Neuron (in vitro differentiated cells): ENCODE measurements around the gene NKAPD1.
"Not testable (repeated sequence)": the region's sequence is repeated elsewhere in the genome, so short reads cannot be mapped to it uniquely, and the experiment has no call there.

Experiments used
- H2AFZ ChIP-seq: one replicate; pipeline ENCODE4 v1.6.1; 2013; ENCODE audit warnings: low read depth, mild to moderate bottlenecking, inconsistent platforms, low read length, moderate library complexity
- H3K27me3 ChIP-seq: one replicate; pipeline ENCODE4 v1.6.1; 2013; ENCODE audit warnings: low read length; ENCODE audit not compliant: insufficient read depth
- H3K36me3 ChIP-seq: one replicate; pipeline ENCODE4 v1.6.1; 2013; ENCODE audit warnings: low read length; ENCODE audit not compliant: insufficient read depth
- H3K4me1 ChIP-seq: one replicate; pipeline ENCODE4 v1.6.1; 2013; ENCODE audit warnings: low read length; ENCODE audit not compliant: insufficient read depth
- H3K4me3 ChIP-seq: 2 replicates; pipeline ENCODE4 v1.5.1; 2013; ENCODE audit warnings: mild to moderate bottlenecking, low read length, moderate library complexity
- H3K9me3 ChIP-seq: one replicate; pipeline ENCODE4 v1.6.1; 2013; ENCODE audit warnings: low read length

NKAPD1 gene, protein sequence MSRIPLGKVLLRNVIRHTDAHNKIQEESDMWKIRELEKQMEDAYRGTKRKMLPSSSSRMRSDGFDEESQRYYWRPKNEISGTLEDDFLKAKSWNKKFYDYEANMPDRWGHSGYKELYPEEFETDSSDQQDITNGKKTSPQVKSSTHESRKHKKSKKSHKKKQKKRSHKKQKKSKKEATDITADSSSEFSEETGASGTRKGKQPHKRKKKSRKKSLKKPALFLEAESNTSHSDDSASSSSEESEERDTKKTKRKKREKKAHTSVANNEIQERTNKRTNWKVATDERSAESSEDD

GRCh38 chr11:112073941-112074811 is at the start of gene NKAPD1, which contains the start of gene PIH1D2:
Gene NKAPD1, plus strand, starts transcription at chr11:112074299. Its CDS starts 1,276 bp downstream, at chr11:112075575.
Gene PIH1D2, minus strand, starts transcription at chr11:112074017. Its CDS starts 843 bp downstream, at chr11:112073174.
- Histone ChIP-seq H3K4me3 (peak within 1 kb of the TSS; percentile 95), H3K4me1 (peaks cover 17% of the 10 kb centered on the region), H3K36me3 (peaks cover 21% of the 10 kb centered on the region), H2AFZ (peak within 1 kb of the TSS; percentile 86), H3K9me3 (no peaks in the 10 kb centered on the region), H3K27me3 (no peaks in the 10 kb centered on the region)

DNA sequence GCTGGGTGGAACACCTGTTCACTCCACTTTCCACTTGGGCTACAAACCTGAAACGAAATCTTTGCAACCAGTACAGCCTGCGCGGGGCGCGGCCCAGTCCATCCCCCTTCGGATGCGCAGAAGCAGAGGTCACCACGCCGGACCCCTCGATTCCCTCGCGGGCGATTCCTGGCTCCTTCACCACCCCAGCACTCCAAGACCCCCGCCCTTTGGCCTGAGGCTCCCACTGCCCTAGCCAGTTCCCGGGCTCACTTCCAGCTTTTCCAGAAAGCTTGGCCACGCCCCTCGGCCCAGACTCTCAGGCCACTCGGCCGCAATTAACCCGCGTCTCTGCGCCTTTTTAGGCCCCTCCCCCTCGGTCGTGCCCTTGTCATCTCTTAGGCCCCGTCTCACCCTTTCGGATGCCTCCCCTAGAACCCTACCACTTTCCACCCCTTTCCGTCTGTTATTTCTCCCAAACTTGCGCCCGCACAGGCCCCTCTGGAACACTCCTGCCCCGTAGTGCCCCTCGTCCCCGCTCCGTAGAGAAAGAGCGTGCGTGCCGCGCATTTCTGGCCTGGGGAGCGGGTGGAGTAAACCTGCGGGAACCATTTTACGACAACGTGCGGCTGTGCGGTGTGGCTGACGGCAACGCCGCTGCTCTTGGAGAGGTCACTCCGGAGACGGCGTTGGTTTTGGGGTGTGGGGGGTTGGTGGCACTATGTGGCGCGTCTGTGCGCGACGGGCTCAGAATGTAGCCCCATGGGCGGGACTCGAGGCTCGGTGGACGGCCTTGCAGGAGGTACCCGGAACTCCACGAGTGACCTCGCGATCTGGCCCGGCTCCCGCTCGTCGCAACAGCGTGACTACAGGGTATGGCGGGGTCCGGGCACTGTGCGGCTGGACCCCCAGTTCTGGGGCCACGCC is 49.1 kb upstream of the NKAPD1 start, which contains the start of gene DLAT:
DLAT (plus strand) TSS at position 636 of the 906 bp plus-strand sequence; CDS start at position 701, 65 bp downstream.
- no peaks in the 10 kb centered on the region for H3K9me3 ChIP-seq
- H2AFZ ChIP-seq: peak within 1 kb of the TSS; percentile 91
- peaks cover 46% of the 10 kb centered on the region for H3K36me3 ChIP-seq
- peak within 1 kb of the TSS; percentile 100 for H3K4me3 ChIP-seq
- peaks cover 11% of the 10 kb centered on the region for H3K4me1 ChIP-seq
- no peaks in the 10 kb centered on the region for H3K27me3 ChIP-seq

GRCh38 chr11:112025707-112026106 is 48.4 kb upstream of the NKAPD1 start:
- H3K9me3 ChIP-seq: no peaks in the 10 kb centered on the region
- H2AFZ ChIP-seq: peak overlapping the region; percentile 91
- H3K36me3 ChIP-seq: peaks cover 46% of the 10 kb centered on the region
- H3K4me1 ChIP-seq: peaks cover 11% of the 10 kb centered on the region
- H3K27me3 ChIP-seq: no peaks in the 10 kb centered on the region
- H3K4me3 ChIP-seq: peak overlapping the region; percentile 100

GRCh38 chr11:112026784-112027410 is 47.2 kb upstream of the NKAPD1 start:
- not testable (repeated sequence) for H2AFZ ChIP-seq, H3K4me3 ChIP-seq, H3K27me3 ChIP-seq, H3K9me3 ChIP-seq
- Histone ChIP-seq H3K4me1 (peaks cover 11% of the 10 kb centered on the region), H3K36me3 (peaks cover 42% of the 10 kb centered on the region)

DNA sequence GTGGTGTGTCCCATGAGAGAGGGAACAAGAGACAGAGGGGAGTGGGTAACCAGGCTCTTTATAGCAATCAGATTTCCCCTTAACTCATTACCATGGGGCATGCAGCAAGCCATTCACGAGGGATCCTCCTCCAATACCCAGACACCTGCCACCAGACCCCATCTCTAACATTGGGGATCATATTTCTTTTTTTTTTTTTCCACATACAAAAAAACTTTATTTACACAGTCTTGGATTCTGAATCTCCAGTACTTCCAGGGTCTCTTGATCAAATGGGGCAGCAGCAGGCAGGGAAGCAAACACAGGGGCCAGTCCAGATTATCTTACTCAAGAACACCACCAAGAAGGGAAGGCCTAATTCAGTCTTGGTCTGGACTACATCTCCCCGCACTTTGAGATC is 44.6 kb upstream of the NKAPD1 start:
- no peaks in the 10 kb centered on the region for H3K27me3 ChIP-seq
- H2AFZ ChIP-seq: no peak overlapping the region
- H3K36me3 ChIP-seq: peaks cover 50% of the 10 kb centered on the region
- H3K9me3 ChIP-seq: no peaks in the 10 kb centered on the region
- H3K4me3 ChIP-seq: no peak overlapping the region
- H3K4me1 ChIP-seq: peaks cover 6% of the 10 kb centered on the region

GRCh38 chr11:112033902-112034301 is 40.2 kb upstream of the NKAPD1 start:
- H2AFZ ChIP-seq: no peak overlapping the region
- H3K9me3 ChIP-seq: no peaks in the 10 kb centered on the region
- H3K27me3 ChIP-seq: no peaks in the 10 kb centered on the region
- peaks cover 63% of the 10 kb centered on the region for H3K36me3 ChIP-seq
- H3K4me1 ChIP-seq: no peaks in the 10 kb centered on the region
- no peak overlapping the region for H3K4me3 ChIP-seq

GRCh38 chr11:112037527-112037926 is 36.6 kb upstream of the NKAPD1 start:
- H3K4me3 ChIP-seq: no peak overlapping the region
- H3K27me3 ChIP-seq: no peaks in the 10 kb centered on the region
- peaks cover 69% of the 10 kb centered on the region for H3K36me3 ChIP-seq
- H3K9me3 ChIP-seq: no peaks in the 10 kb centered on the region
- H3K4me1 ChIP-seq: no peaks in the 10 kb centered on the region
- H2AFZ ChIP-seq: no peak overlapping the region

GRCh38 chr11:112042161-112042960 is 31.7 kb upstream of the NKAPD1 start:
- no peak overlapping the region for H2AFZ ChIP-seq
- peaks cover 81% of the 10 kb centered on the region for H3K36me3 ChIP-seq
- peaks cover 2% of the 10 kb centered on the region for H3K9me3 ChIP-seq
- no peaks in the 10 kb centered on the region for H3K4me1 ChIP-seq
- H3K4me3 ChIP-seq: no peak overlapping the region
- H3K27me3 ChIP-seq: no peaks in the 10 kb centered on the region

DNA sequence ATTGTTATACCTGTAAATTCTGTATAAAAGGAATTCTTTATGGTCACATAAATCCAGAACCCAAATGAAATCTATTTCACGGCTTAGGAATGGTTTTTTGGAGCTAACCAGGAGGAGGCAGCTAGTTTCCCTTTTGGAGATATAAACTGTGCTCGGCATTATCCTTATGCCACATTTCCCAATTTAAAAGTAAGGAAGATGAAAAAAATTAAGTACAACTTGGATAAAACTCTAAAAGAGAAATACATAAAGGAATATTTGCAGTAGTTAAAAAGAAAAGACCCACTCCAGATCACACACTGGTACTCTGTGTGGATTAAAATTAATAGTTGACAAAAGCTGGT is 31.2 kb upstream of the NKAPD1 start:
- Histone ChIP-seq H3K36me3 (peaks cover 76% of the 10 kb centered on the region), H3K9me3 (peaks cover 2% of the 10 kb centered on the region), H3K4me3 (no peak overlapping the region), H2AFZ (no peak overlapping the region), H3K4me1 (no peaks in the 10 kb centered on the region), H3K27me3 (no peaks in the 10 kb centered on the region)

GRCh38 chr11:112044961-112045360 is 29.1 kb upstream of the NKAPD1 start:
- H2AFZ ChIP-seq: no peak overlapping the region
- H3K27me3 ChIP-seq: no peaks in the 10 kb centered on the region
- H3K4me3 ChIP-seq: no peak overlapping the region
- peaks cover 78% of the 10 kb centered on the region for H3K36me3 ChIP-seq
- no peaks in the 10 kb centered on the region for H3K4me1 ChIP-seq
- H3K9me3 ChIP-seq: peaks cover 2% of the 10 kb centered on the region

DNA sequence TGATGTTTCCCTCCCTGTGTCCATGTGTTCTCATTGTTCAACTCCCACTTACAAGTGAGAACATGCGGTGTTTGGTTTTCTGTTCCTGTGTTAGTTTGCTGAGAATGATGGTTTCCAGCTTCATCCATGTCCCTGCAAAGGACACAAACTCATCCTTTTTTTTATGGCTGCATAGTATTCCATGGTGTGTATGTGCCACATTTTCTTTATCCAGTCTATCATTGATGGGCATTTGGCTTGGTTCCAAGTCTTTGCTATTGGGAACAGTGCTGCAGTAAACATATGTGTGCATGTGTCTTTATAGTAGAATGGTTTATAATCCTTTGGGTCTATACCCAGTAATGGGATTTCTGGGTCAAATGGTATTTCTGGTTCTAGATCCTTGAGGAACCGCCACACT is 27.5 kb upstream of the NKAPD1 start:
- H3K36me3 ChIP-seq: peaks cover 78% of the 10 kb centered on the region
- H3K4me3 ChIP-seq, H3K9me3 ChIP-seq, H3K27me3 ChIP-seq, H2AFZ ChIP-seq, H3K4me1 ChIP-seq: not testable (repeated sequence)

- H3K4me3 ChIP-seq, H3K27me3 ChIP-seq, H3K4me1 ChIP-seq, H2AFZ ChIP-seq, H3K9me3 ChIP-seq: not testable (repeated sequence)
- peaks cover 75% of the 10 kb centered on the region for H3K36me3 ChIP-seq
Measured at GRCh38 chr11:112048256-112048655, 25.8 kb upstream of the NKAPD1 start.
